CD1c-positive myeloid dendritic cell (primary cell): ENCODE data around the gene MYBPH.
A peak's percentile ranks its signal among the peaks of the same experiment; 100 is the strongest.

ENCODE experiments used
- DNase-seq: peaks from one replicate; pipeline ENCODE4 v3.0.0-alpha.2; 2016; ENCODE audit errors: extremely low spot score

The MYBPH gene

GRCh38 chr1:203166192-203166940 is 9.3 kb downstream of the MYBPH start:
- DNase-seq = no peak

- no peak for DNase-seq
Measured at GRCh38 chr1:203165800-203166161, 9.8 kb downstream of the MYBPH start.

- no peak for DNase-seq
Measured at GRCh38 chr1:203165101-203165799, 10.4 kb downstream of the MYBPH start.

- DNase-seq = peak; percentile 65
Measured at GRCh38 chr1:203163891-203164635, 11.6 kb downstream of the MYBPH start.

GRCh38 chr1:203162403-203162802 is 13.2 kb downstream of the MYBPH start:
- peak; percentile 45 for DNase-seq

GRCh38 chr1:203161703-203162102 is 13.9 kb downstream of the MYBPH start:
- no peak for DNase-seq

GRCh38 chr1:203161175-203161574 is 14.5 kb downstream of the MYBPH start:
- DNase-seq = no peak

GRCh38 chr1:203159844-203160243 is 15.8 kb downstream of the MYBPH start:
- DNase-seq = no peak

- DNase-seq = no peak
Measured at GRCh38 chr1:203158960-203159665, 16.5 kb downstream of the MYBPH start.

GRCh38 chr1:203158423-203158822 is 17.2 kb downstream of the MYBPH start:
- no peak for DNase-seq

- no peak for DNase-seq
Measured at GRCh38 chr1:203156280-203156679, 19.3 kb downstream of the MYBPH start.

- peak; percentile 33 for DNase-seq
Measured at GRCh38 chr1:203153989-203154821, 21.4 kb downstream of the MYBPH start.

GRCh38 chr1:203153051-203153988 is 22.3 kb downstream of the MYBPH start:
- DNase-seq = no peak

- DNase-seq = no peak
Measured at GRCh38 chr1:203152158-203153034, 23.2 kb downstream of the MYBPH start.

- DNase-seq = no peak
Measured at GRCh38 chr1:203151362-203152157, 24.1 kb downstream of the MYBPH start.

GRCh38 chr1:203150511-203151297 is 24.9 kb downstream of the MYBPH start:
- no peak for DNase-seq

GRCh38 chr1:203149188-203149840 is 26.3 kb downstream of the MYBPH start:
- no peak for DNase-seq
